DMS114 treated with DMSO at 0.1 percent for 48 hours (cell line): ENCODE data around the gene EVX2.

Experiments
- DNase-seq: peaks from one replicate; lab custom pipeline; 2025; ENCODE audit not compliant: unreplicated experiment; lab: John Stamatoyannopoulos, UW

The EVX2 gene

DNA sequence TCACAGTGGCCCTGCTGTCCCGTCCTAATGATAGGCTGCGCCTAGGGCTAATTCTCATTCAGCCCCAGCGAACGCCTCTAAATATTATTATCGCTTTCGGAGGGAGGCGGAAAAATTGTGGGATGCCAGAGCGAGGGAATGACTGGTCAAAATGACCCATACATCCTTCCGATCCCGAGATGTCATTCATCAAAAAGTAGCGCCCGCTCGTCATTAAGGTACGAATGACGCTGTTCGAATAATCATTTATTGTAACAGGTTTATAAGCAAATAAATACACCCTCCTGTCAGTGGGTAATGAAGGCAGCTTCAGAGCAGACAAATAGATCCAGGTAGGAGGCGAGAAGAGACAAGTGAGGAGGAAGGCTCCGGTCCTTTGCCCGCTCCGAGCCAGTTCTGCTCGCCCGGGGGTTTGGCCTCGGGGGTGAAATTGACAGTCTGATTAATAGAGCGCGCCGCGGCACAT is at the start of gene EVX2:
Gene EVX2 (minus strand): TSS at position 167 of the 466 bp plus-strand sequence. CDS start 186 bp downstream, outside the sequence.
- DNase-seq = no peak

DNA sequence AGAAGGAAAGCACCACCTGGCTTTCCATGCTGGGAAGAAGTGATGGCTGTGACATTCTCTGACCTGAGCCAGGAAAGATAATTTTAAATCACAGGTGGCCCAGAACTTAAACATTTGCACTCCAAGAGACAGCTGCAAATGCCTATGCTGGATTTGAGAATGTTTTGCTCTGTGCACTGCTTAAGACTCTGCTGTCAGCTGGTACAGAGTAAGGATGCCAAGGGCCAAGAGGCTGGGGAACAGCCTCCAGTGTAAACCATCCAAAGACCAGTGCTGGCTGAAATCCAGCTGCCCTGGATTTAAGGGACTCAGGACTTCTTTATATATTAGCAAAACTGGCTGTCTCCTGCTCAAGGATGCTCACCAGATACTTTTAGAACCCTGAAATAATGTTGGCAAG is 49.6 kb upstream of the EVX2 start:
- DNase-seq = no peak

DNA sequence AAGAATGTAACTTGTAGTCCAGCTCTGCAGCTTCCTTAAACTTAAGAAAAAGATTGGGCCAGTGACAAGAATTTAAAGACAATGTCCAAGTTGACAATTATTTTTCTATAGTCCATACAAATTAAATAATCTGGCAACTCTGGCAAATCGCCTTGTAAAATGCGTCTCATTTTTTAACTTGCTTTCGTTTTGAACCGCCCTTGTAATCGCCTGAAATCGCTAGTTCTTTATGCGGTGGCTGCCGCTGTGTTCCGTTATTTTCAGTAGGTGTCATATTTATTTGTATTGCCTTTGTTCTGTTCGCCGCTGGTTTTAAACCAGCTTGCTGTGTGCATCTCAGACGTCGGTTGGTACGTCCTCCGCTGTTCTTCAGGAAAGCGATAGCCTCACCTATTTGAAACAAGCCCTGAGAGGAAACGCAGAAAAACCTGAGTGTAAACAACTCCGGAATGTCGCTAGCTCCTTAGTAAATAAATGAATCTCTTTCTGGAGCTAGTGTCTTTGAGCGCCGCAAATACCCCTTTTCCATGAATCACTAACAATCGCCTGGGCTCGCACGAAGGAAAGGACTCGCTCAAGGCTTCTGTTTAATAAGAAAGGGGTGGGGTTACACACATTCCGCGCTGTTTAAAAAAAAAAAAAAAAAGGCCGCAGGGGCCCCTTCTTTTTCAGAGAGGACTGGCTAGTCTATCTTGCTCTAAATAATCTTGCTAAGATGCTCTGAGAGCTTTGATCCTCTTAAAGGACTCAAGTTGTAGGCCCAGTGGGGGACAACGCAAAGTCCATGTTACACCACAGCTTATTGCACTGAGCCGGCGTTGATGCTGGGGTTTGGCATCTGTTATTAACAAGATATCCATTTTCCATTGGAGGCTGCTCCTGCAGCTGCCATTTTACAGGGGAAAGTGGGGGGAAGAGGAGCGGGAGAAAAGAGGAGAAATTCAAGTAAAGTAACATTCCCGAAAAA is 48.7 kb upstream of the EVX2 start:
- no peak for DNase-seq

DNA sequence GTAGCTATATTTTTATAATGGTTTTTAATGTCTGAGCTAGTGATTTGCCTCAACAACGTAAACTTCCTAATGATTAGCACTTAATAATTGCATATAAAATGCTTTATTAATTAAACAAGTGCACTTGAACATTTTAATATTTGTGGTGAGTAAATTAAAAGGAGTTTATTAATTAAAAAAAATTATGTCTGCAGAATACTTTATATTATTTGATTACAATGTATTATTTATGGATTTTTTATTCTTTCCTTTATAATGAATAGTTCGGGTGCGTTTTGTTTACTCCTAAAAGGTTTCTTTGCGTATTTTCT is 48.0 kb upstream of the EVX2 start:
- DNase-seq = no peak

DNA sequence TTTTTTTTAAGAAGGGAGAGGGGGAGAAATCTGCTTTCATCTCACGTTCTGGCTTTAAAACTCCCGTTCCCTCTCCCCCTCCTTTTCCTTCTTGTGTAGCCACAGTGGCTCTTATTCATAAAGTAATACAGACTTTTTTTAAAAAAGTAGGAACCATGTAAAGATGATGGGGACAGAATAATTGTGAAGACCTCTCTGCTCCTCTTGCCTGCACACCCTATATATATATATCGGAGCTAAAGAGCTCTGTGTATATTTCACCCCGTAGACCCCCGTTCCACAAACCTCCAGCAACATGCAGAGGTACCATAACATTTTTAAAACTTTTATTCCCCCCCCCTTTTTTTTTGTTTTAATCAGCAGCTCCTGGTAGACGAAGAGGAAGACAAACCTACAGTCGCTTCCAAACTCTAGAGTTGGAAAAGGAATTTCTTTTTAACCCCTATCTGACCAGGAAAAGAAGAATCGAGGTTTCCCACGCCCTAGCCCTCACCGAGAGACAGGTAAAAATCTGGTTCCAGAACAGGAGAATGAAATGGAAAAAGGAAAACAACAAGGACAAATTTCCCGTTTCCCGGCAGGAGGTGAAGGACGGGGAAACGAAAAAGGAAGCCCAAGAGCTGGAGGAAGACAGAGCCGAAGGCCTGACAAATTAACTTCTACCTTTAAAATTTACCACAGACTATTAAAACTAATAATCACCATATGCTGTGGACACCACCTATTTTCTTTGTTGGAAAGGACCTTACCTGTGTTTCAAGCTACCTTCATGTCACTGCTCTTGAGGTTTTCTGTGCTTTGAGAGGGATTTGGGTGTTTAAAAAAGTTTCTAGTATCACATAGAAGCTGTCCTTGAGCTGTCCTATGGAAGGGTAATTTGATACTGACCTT is 47.4 kb upstream of the EVX2 start:
- no peak for DNase-seq

DNA sequence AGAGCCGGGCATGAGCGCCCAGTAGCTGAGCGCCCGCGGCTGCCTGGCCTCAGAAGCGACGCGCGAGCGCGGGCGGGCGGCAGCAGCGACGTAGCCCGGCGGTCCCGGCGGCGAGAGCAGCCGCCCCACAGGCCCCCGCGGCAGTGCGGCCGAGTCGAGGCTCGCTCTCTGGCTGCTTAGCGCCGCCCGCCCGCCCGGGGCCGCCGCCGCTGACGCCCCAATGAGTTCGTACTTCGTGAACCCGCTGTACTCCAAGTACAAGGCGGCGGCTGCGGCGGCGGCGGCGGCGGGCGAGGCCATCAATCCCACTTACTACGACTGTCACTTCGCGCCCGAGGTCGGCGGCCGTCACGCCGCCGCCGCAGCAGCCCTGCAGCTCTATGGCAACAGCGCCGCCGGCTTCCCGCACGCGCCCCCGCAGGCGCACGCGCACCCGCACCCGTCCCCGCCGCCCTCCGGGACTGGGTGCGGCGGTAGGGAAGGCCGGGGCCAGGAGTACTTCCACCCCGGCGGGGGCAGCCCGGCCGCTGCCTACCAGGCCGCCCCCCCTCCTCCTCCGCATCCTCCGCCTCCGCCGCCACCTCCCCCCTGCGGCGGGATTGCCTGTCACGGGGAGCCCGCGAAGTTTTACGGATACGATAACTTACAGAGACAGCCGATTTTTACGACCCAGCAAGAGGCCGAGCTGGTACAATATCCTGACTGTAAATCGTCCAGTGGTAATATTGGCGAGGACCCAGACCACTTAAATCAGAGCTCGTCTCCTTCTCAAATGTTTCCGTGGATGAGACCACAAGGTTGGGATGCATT is 46.6 kb upstream of the EVX2 start:
- no peak for DNase-seq

DNA sequence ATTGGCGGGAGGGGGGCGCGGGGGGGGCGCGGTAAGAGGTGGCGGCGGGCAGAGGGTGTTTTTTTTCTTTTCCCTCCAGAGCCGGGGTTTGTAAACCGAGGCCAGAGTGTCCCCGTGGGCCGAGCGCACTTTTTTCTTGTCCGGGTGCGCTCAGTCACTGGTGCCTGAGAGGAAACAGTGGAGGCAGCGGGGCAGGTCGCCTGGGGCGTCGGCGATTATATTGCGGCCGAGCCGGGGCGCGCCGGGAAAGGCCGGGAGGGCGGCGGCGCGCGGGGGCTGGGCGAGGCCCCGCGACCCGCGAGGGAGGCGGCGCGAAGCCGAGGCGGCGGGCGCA is 46.0 kb upstream of the EVX2 start:
- no peak for DNase-seq

DNA sequence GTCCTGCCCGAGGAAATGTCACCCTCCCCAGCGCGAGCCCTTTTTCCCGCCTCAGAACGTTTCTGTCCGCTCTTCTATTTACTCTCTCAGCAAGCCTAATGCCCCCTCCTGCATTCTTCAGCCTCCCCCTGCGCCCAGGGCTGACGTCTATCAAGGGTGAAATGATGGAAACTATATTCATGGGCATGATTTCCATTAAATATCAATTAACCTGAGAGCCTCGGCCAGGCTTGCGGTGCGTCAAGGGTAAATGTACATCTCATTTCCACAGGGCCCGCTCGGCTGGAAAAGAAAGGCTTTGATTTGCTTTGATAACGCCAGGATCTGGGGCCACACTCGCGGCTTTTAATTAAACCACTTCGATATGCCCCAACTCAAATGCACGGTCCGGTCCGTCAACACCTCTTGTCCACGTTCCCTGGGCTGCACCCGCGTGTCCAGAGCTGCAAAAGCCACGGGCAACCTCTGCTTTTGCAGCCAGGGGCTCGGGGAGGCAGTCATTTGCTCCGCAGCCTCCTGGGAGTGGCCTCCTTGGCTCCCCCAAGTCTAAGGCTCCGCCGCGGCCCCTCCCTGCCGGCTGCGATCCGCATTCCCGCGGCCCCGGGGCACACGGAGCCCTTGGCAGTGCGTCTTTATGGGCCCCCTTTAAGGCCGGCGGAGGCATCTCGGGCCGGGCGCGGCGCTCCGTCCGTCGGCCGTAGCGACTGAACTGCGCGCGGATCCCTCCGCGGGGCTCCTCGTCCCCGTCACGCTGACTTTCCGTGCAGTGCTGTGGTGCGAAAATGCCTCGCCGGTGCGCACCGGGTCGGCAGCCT is 45.4 kb upstream of the EVX2 start, which contains the start of gene HOXD8:
Gene HOXD8 (plus strand): TSS at position 724 of the 815 bp plus-strand sequence. CDS start 662 bp downstream, outside the sequence.
- DNase-seq = peak; percentile 50

DNA sequence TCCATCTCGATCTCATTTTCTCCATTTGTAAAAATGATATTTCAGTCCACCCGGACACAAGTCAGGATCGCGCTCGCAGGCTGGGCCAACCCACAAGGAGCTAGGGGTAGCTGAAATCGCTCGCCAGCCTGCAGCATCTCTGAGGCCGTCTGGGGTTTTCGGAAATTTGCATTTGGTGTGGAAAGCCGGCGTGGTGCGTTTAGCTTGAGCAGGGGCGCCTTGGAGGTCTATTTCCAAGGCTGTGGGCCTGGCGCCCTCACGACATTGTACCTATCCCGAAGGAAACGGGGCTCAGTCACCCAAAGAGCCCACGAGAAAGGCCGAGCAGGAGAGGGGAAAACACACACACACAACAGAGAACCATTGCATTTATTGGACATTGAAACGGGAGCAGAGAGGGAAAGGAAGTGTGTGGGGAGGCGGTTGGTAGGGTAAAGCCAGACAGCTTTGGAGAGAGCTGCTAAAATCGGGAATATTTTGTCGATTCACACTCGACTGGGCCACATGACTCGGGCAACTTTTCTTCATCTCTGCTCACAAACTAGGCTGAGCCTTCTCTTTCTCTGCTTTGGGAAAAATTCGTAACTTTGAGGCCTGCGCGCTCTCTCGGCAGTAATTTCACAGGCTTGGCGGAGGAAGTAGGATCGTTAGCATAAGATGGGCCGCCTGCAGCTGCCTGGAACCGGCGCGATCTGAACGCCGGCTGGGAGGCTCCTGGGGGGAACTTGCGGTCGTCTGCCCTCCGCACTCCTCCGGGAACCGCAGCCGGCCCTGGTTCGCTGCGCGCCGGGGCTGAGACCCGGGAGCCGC is 44.6 kb upstream of the EVX2 start:
- DNase-seq = no peak

DNA sequence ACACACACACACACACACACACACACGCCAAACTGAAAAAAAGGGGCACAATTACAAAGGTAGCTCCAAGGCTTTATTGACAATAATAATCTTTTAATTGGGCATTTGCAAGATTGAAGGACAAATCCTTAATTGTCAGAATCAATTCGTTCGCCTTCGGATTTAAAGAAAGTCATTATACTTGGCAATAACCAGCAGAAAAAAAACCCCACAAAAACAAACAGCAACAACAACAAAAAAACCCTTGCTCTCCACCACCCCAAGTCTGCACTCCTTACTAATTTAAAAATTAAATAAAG is 44.0 kb upstream of the EVX2 start:
- DNase-seq = no peak

DNA sequence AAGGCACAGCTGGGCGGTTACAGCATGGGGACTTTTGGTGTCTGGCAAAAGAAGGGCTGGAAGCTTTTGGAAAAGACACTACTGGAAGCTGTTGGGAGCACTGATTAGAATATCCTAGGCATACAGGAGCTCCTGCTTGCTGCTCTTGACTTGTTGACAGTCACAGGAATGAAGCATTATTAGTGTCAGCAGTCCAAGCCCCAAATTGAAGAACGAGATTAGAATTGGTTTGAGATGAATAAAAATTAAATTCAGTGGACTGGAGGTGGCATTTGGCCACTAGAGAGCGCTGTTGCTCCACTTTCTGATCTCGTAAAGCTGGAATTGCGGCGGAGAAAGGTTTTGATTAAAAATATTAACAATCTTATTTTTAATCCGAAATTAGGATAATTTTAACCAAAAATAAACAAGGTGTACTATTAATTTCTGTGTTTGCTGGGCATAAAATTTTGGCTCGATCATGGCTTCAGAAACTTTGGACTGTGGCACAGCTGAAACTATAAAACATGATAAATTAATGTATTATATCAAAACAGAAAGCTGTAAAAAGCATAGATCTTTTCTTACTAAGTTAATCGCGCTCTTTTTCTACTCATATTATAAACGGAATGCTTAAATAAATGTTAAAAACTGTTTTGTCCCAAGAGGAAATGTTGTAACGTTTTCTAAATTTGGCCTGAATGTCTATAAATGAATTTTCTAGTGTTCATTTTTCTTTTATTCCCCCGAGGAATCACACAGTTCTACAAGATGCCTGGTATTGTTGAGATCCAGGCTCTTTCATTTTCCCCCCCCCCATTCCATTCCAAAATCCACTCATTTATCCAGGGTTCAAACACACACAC is 43.4 kb upstream of the EVX2 start:
- peak; percentile 42 for DNase-seq

DNA sequence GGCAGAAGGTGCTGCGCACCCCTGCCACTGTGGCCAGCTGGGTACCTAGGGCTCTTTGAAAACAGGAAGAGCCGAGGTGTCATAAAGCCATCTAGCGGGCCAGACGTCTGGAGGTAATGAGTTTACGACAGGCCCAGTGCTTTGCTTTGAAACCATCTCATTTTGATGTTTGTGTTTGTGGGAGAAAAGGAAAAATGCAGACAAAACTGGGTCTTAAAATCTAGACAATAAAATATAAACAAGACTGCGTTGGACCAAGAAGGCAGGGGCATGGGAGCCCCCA is 42.0 kb upstream of the EVX2 start:
- no peak for DNase-seq

DNA sequence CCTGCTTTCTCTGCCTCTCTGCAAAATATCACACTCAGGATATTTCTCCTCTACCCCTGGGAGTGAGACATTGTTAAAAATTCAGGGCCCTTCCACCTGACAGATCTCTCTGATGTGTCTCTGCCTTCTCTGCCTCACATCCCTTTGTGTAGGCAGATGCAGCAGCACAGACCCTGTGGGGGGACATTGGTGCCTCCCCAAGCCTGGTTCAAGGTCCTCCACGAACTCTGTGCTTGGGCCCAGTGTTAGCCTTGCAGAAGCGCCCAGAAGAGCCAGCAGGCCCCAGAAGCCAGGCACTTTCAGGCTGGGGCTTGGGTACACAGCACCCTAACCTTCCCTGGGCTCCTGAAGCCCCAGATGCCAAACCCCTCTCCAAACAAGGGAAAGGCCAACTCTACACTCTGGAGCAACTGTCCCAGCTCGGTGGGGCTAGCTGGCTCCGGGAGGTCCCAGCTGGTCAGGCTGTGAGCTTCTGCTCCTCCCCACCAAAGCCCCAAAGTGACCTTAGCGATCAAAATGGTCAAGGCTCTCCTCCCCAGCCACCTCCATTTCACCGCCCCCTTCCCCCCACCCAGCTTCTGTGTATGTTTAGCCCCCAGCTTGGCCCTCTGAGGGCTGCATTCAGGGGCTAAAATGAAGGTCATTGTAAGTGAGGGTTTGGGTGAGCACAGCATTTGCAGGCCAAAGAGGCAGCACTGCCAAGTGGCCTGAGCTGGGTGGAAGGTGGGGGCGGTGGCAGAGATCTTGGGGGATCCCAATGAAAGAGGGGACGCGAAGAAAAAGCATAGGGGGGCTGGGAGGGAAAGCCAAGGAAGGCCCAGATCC is 41.4 kb upstream of the EVX2 start:
- no peak for DNase-seq

DNA sequence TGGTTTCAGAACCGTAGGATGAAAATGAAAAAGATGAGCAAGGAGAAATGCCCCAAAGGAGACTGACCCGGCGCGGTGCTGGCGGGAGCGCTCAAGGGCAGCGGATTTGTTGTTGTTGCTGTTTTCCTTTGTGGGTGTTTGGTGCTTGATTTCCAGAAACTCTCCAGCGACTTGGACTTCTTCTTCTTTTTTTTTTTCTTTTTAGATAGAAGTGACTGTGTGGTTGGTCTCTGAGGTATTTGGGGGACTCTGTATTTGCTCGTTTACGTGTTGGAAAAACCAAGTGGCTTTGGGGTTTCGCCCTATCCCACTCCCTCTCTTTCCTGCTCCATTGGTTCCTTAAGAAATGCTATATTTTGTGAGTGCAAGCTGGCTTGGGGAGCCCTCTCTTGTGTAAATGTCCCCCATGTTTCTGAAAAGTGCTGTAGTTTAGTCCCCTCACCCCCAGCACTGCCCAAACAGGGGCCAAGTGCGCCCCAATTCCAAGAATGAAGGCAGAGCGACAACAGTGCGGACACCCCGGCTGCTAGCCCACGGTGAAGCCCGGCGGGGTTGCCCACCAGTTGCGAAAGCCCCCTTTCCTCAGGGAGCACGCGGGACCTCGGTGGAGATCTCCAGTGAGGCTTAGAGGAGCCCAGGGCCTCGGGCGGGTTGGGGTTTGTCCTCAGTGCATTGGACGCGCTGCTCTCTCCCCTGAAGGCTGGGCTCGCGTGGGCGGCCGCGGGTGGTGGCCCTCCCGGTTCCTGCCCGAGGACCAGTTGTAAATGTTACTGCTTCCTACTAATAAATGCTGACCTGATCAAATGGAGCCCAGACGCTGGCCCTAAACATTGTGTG is 40.6 kb upstream of the EVX2 start:
- no peak for DNase-seq

DNA sequence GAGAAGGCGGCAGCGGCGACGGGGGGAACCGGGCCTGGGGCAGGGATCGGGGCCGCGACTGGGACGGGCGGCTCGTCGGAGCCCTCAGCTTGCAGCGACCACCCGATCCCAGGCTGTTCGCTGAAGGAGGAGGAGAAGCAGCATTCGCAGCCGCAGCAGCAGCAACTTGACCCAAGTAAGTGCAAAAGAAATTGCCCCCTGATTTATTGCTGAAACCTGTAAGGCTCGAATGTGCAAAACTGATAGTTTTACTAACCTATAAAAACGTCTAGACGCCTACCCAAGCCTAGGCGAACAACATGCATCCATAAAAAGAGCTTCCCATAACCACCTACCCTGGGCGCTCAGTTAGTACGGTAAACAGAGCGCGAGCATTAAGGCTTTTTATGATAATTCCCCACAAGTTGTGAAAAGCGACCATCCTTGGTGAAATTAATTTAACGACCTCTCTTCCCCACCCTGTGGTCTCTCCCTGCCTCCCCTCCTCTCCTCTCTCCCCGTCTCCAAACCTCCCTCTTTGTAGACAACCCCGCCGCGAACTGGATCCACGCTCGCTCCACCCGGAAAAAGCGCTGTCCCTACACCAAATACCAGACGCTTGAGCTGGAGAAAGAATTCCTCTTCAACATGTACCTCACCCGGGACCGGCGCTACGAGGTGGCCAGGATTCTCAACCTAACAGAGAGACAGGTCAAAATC is 39.8 kb upstream of the EVX2 start:
- no peak for DNase-seq

DNA sequence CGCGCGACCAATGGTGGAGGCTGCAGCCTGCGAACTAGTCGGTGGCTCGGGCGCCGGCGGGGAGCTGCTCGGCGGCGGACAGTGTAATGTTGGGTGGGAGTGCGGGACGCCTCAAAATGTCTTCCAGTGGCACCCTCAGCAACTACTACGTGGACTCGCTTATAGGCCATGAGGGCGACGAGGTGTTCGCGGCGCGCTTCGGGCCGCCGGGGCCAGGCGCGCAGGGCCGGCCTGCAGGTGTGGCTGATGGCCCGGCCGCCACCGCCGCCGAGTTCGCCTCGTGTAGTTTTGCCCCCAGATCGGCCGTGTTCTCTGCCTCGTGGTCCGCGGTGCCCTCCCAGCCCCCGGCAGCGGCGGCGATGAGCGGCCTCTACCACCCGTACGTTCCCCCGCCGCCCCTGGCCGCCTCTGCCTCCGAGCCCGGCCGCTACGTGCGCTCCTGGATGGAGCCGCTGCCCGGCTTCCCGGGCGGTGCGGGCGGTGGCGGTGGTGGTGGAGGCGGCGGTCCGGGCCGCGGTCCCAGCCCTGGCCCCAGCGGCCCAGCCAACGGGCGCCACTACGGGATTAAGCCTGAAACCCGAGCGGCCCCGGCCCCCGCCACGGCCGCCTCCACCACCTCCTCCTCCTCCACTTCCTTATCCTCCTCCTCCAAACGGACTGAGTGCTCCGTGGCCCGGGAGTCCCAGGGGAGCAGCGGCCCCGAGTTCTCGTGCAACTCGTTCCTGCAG is 39.1 kb upstream of the EVX2 start, which contains the start of gene HOXD9:
Gene HOXD9 (plus strand): TSS at position 37 of the 728 bp plus-strand sequence. CDS start 50 bp downstream, at position 87.
- no peak for DNase-seq
